Glomerular visceral epithelial cell (primary cell): ENCODE measurements around the gene TTC7B.
"Not testable (repeated sequence)": the region's sequence is repeated elsewhere in the genome, so short reads cannot be mapped to it uniquely, and the experiment has no call there.

ENCODE experiments used
- DNase-seq: peaks from one replicate; pipeline ENCODE4 v3.0.0-alpha.2; 2016; ENCODE audit errors: extremely low spot score

Gene TTC7B, protein sequence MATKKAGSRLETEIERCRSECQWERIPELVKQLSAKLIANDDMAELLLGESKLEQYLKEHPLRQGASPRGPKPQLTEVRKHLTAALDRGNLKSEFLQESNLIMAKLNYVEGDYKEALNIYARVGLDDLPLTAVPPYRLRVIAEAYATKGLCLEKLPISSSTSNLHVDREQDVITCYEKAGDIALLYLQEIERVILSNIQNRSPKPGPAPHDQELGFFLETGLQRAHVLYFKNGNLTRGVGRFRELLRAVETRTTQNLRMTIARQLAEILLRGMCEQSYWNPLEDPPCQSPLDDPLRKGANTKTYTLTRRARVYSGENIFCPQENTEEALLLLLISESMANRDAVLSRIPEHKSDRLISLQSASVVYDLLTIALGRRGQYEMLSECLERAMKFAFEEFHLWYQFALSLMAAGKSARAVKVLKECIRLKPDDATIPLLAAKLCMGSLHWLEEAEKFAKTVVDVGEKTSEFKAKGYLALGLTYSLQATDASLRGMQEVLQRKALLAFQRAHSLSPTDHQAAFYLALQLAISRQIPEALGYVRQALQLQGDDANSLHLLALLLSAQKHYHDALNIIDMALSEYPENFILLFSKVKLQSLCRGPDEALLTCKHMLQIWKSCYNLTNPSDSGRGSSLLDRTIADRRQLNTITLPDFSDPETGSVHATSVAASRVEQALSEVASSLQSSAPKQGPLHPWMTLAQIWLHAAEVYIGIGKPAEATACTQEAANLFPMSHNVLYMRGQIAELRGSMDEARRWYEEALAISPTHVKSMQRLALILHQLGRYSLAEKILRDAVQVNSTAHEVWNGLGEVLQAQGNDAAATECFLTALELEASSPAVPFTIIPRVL

DNA sequence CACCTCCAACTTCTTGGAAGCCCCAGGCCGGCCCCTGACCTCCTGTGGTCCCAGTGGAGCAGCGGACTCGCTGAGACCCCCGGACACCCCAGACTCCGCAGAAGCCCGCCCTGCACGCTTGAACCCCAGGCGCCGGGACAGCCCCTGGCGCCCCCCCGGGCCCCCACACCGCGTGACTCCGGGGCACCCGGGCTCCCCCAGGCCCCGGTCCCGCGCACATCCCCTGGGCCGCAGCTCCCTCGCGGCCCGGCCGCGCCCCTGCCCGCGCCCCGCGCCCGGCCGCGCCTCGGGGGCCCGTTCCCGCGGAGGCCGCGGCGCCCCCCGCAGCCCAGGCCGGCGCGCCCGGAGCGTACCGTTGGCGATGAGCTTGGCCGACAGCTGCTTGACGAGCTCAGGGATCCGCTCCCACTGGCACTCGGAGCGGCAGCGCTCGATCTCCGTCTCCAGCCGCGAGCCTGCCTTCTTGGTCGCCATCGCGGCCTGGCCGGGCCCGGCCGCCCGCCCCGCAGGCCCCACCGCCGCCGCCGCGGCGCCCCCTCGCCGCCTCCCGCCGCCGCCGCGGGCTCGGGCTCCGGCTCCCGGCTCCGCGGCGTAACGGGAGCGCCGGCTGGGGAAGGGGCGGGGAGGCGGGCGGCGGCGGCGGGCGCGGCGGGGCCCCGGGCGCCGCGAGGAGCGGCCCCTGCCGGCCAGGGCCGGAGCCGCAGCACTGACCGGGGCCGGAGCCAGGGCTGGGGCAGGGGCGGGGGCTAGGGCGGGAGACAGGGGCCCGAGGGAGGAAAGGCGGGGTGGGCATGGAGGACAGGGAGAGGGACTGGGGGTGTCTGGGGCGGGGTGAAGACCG is at the start of gene TTC7B:
TSS of gene TTC7B (minus strand) at position 609 of the 841 bp plus-strand sequence. CDS start at position 474, 135 bp downstream.
- DNase-seq, result peak; percentile 62

DNA sequence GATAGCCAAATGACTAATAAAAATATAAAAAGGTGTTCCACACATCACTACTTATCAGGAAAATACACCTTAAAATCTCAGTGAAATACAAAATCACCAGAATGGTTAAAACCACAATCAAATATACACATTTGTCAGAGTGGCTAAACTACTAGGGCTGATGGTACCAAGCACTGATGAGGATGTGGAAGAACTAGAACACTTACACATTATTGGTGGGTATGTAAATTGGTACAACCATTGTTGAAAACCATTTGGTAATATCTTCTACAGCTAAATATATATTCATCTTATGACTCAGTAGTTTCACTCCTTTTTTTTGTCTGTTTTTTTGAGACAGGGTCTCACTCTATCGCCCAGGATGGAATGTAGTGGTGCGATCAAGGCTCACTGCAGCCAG is 48.5 kb upstream of the TTC7B start:
- DNase-seq, result no peak

DNA sequence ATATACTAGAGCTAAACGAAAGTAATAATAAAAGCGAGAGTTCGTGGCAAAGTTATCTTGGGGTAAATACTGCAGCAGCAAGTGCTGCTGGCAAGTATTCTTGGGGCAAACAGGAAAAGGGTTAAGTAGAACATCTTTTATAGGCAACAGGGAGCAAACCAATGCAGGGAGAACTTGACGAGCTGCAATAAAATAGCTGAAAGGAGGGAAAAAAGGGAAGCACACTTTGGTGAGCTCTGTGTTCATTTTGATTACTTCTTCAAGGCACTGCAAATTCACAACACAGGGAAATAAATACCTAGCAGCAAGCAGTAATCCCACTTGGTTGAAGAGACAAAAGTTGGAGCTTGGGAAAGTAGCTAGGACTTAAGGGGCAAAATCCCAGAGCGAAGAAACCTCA is 42.3 kb upstream of the TTC7B start:
- no peak for DNase-seq

DNA sequence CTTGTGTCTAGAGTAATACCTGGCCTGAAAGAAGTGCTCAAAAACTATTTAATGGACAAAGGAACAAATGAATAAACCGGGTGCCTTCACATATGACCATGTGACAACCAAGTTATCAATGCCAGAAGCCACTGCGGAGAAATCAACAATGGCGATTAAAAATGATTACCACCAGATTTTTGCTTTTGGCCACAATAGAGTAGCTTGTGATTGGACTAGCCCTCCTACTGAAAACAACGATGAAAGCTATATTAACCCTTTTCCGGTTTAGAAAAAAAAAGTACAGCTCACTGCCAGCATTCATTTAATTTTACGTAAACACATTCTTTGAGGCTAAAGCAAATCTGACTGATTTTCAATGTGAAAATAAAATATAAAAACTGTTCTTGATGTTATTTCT is 41.6 kb upstream of the TTC7B start:
- no peak for DNase-seq

DNA sequence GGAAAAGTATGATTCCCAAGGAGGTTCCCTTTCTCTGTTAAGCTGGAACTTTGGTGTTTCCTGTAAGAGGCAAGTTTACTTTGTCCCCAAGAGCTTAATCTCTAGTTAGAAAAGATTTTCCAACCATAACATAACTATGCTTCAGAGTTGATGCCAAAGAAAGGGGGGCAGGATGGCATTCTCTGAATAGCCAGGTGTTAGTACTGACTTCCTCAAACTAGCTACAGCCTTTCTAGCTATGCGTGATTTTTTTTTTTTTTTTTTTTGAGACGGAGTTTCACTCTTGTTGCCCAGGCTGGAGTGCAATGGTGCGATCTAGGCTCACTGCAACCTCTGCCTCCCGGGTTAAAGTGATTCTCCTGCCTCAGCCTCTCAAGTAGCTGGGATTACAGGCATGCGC is 39.9 kb upstream of the TTC7B start:
- DNase-seq, result not testable (repeated sequence)

DNA sequence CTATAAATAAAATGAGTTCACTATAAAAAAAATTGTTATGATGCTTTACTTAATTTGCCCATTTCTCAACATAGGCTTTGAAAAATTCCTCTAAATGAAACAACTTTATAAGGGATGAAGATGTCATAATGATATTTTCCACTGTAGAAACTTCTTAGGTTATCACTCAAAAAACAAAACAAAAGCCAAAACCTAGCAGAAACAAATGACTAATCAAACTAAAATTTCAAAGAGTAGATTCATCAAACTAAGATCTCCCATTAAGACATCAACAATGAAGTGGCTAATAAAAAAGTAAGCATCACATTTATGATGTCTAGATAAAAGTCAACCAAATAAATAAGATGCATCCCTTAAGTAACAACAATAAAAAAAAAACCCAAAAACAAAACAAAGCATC is 36.9 kb upstream of the TTC7B start:
- no peak for DNase-seq

DNA sequence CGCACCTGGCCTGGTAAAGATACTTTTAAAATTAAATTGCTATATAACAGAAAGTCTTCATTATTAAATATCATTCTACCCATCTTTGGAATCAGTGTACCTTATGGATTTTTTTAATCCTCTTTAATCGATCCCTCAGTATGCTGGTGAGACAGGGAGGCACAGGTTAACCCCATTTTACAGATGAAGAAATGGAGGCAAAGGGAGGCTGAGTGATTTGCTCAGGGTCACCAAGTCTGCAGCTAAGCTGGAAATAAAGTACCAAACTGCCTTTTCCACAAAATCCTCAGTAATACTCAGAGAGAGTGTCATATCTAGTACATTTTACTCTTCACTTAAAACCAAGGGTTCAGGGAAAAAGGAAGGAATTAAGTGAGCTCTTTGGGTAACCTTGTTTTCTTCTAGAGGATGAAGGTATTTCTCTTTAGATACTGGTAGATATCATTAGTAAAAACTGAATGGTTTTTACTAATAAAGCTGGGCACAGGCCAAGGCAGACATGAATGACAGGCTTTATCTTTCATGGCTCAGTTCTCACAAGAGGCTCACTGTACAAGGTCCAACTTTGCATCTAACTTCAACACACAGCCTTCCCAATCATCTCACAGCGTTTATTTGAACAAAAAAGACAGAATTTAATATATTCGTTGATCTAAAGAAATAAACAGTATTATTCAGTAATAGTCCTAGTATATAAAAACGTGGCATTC is 35.3 kb upstream of the TTC7B start:
- no peak for DNase-seq

DNA sequence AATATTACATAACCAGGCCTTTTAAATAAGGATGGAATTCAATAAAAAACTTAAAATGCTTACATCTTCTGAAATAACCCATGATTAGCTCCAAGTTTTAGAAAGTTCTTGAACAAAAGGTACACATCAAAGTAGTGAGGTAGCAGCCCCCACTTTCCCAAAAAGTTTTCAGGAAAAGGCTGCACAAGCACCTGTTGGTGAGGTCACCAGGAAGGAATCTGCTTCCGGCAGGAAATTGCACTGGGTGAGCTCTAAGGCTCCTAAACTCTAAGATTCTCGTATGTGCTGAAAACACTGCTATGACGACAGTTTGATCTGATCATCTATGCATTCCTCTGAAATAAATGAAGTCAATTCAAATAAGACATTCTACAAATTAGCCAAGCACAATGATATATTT is 34.3 kb upstream of the TTC7B start:
- peak; percentile 80 for DNase-seq

DNA sequence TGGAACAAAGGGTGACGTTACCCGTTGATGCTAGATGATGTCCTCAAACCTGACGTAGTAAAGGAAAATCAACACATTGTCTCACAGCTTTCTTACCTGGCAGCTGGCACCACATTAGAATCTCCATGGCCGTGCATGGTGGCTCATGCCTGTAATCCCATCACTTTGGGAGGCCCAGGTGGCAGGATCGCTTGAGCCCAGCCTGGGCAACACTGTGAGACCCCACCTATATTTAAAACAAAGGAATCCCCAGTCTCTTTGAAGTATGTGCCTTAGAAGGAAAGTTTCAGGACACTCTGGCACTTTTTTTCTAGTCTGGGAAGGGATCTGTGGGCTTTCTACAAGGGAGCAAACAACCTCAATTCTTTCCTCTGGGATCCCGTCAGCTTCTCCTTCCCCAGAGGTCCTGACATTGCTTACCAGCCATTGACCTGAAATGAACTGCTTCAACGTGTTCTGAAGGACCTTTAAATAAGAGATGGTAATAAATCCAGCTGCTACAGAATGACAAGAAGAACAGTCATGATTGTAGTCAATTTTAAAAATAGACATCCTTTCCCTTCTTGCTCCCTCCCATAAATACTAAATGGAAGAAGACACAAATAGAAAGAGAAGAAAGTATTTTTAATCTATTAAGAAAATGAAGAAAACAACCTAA is 33.7 kb upstream of the TTC7B start:
- DNase-seq, result no peak

DNA sequence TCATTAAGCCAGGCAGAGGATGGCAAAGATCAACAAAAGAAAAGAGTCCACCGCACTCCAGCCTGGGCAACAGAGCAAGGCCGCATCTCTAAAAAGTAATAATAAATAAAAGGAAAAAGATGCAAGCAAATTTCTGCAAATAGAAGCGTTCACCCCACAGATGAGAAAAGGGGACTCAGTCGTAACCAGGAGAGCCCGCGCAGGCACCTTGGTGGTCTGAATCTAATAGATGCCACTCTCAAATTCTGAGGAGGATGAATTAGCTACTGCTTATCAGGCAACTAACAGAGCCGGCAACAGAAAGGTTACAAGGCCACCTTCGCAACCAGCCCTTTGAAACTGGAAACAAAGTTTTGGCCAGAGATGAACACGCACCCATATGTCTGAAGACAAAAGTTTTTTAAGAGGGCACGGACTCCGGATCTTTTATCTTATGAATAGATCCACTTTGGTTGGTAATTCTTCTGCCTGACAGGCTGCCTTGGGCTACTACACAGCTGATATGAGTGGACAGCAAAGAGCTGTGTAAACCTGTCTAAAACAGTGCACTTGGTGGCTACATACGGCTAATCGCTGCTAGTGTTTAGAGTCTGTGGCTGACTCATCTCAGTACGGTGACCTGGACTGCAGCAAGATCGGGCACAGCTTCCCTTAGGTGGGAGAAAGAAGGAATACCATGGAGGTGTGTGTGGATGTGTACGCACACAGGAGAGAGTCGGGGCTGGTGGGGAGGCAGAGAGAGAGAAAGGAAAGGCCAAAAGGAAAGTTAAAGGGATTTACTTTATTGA is 32.9 kb upstream of the TTC7B start:
- no peak for DNase-seq

DNA sequence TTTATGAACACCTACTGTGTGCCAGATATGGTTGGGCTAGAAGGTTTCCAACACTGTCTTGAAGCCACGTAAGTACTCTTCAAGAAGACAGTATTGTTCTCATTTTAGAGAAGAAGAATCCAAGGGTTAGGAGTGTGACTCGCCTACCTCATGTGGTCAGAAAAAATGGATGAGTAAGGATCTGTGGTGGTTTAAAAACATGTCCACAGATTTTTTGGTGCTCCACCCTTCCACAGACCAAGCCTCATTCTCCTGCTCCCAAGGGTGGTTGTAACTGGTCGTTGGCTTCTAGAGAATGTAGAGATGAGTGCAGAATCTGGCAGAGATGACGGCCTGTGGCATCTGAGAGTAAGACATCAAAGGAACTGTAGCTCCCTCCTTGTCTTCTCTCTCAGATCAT is 30.3 kb upstream of the TTC7B start:
- DNase-seq, result peak; percentile 53

DNA sequence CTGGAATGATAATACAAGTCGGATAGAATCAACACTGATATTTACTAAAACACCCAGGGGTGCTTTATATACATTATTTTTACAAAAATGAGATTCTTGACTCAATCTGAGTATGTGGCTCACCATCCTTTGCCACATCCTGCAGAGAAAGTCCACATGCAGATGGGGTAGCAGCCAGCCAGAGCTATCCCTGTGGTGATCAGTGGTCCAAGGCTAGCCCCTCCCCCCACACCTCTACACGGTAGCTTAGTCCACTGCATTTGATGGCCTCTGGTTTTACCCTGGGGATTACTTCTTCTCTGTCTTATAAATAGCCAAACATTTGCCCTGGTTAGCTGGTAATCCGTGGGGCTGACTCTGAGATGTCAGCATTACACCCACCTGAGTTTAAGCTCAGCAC is 28.1 kb upstream of the TTC7B start:
- DNase-seq, result no peak

DNA sequence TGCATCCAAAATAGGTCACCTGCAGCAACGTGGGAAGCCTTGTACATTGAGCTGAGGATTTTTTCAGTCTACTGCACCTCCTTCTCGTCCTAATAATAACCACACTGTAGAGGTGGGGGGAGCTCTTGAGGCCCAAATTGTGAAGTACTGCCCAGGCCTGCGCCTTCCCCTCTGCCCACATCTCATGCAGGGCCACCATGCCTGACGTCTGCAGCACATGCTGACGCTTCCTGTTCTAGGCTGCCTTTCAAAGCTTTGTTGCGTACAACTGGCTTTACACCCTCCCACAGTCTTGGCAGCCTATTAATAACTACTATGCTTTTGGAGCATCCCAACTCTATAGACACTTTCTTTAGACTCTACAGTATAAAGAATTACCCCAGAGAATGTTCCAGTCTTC is 26.5 kb upstream of the TTC7B start:
- no peak for DNase-seq

DNA sequence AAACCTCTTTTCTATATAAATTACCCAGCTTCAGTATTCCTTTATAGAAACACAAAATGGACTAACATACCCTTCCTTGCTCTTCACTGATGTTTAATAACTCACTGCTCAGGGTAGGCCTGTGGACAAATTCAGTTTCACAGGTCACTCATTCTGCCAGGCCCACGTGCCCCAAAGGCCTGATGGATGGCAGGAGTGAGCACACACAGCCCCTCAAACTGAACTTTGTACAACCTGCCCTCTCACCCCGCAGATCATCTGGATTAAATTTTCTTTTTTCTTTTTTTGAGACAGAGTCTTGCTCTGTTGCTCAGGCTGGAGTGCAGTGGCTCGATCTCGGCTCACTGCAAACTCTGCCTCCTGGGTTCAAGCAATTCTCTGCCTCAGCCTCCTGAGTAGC is 24.4 kb upstream of the TTC7B start:
- not testable (repeated sequence) for DNase-seq

DNA sequence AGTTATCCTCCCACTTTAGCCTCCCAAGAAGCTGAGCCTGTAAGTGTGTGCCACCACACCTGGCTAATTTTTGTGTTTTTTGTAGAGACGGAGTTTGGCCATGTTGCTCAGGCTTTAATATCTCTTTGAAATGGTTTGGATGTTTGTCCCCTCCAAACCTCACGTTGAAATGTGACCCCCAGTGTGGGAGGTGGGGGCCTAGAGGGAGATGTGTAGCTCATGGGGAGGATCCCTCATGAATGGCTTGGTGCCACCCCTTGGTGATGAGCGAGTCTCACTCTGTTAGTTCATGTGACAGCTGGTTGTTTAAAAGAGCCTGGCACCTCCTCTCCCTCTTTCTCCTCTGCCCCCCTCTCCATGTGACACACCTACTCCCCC is 23.6 kb upstream of the TTC7B start:
- DNase-seq, result no peak

DNA sequence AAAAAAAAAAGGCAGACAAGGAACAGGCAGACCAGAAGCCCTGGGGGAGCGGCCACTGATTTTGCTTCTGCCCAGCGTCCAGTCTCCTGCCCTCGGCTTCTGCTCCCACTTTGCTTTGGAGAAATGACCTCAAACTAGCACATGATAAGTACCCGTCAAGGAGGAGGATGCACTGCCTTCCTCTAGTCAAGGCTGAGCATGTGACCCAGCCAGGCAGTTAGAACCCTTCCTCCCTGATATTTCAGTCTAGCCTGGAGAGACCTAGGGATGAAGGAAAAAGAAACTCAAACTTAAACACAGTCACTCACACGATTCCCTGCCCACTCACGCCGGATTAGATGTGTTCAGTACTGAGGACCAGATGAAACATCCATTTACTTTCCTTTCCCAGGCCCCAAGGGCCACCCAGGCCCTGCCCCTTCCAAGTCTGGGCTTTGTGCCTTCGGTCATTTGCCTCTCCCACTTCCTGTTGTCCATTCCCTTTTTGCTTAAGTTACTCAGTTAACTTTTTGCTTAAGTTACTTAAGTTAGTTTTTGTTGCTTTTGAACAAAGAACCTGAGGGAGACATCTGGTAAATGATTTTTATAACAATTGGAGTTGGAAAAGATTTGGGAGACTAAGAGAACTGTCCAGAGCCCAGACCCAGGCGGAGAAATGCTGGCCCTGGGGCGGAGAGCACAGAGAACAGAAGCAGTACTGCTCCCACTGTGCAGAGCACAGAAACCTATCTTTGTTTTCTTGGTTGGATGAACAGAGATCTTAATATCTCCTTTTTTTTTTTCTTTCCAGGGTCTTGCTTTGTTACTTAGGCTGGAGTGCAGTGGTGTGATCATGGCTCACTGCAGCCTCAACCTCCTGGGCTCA is 23.0 kb upstream of the TTC7B start:
- DNase-seq, result no peak

DNA sequence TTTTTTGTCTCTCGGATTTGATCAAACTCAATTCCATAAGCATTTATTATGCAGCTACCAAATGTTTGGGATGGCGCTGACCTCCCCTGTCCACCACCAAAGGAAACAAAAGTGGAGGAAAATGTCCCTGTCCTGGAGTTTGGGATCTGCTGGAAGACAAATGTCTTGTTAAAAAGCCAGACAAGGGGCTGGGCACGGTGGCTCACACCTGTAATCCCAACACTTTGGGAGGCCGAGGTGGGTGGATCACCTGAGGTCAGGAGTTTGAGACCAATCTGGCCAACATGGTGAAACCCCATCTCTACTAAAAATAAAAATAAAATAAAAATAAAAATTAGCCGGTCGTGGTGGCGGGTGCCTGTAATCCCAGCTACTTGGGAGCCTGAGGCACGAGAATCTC is 22.3 kb upstream of the TTC7B start:
- not testable (repeated sequence) for DNase-seq

DNA sequence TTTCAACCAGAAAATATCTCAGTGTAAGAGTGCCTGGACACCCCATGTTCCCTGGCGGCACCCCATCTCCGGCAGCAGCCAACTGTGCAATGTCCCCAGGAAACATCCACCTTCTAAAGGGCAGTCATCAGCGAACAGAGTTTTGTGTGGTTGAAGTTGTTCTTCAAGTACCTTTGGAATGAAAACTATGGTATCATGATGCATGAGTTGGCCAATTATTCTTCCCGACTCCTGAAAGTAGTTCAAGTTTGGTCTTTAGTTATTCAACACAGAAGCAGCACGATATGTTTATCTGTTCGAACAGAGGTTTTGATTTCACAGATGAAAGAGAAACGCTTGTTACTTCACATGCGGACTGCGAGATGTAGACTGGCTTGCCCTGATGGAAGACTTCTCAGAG is 21.1 kb upstream of the TTC7B start:
- DNase-seq, result no peak

DNA sequence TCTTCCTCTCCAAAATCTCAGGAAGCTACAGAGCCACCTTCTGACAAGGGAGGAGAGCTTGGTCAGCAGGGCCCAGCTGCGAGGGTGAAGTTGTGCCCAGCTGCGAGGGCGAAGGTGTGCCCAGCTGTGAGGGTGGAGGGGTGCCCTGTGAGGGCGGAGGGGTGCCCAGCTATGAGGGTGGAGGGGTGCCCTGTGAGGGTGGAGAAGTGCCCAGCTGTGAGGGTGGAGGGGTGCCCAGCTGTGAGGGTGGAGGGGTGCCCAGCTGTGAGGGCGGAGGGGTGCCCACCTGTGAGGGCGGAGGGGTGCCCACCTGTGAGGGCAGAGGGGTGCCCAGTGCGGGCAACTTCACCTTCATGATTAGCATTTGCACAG is 20.4 kb upstream of the TTC7B start:
- DNase-seq, result no peak
